Endothelial cell of umbilical vein (primary cell): ENCODE data around the gene VPS33B. TPM values are rescaled to one million over a fixed set of nuclear protein-coding genes. Genes with fewer than 3 reads are reported as not detected.

ENCODE experiments used
- BruUV-seq: library from RNA; stranded (reverse); fragments of 400-500 nt; replicated peaks from 2 replicates; lab custom pipeline; 2021; lab: Mats Ljungman, UMichigan
- CTCF ChIA-PET: fragments of 300-600, 350-600 bp; sonication (Branson Sonifier 250); formaldehyde crosslinking; loops from one replicate; lab custom pipeline; 2021; ENCODE audit warnings: antibody characterized with exemption, inconsistent platforms; lab: Charles Lee
- POLR2A ChIA-PET: fragments of 300-600, 350-600 bp; sonication (Branson Sonifier 250); formaldehyde crosslinking; loops from one replicate; lab custom pipeline; 2021; ENCODE audit warnings: antibody characterized with exemption, inconsistent platforms; lab: Charles Lee
- DNase-seq: peaks from one replicate; pipeline ENCODE4 v3.0.0-alpha.2; 2011; ENCODE audit warnings: low read depth, low spot score
- FAIRE-seq: peaks from 2 replicates; lab custom pipeline; 2011; peaks lifted over from hg19 to GRCh38; lab: Jason Lieb, UNC
- H2AFZ ChIP-seq: 2 replicates; pipeline ENCODE4 v1.6.0; 2012; ENCODE audit warnings: low read depth, low read length, control low read depth, inconsistent platforms
- H3K27ac ChIP-seq: 2 replicates; pipeline ENCODE4 v1.5.1; 2011; ENCODE audit warnings: low read depth, mild to moderate bottlenecking, control low read depth, low read length, moderate library complexity; ENCODE audit not compliant: insufficient read depth
- H3K27me3 ChIP-seq, 2 experiments: 2 replicates each; pipeline versions ENCODE4 v1.6.0 to v1.6.1; 2011; ENCODE audit warnings: low read length in 2 of 2, mixed read lengths in 1 of 2; ENCODE audit not compliant: control insufficient read depth in 2 of 2, insufficient read depth in 2 of 2
- H3K36me3 ChIP-seq, 2 experiments: 2 replicates in 1 of 2; 3 replicates in 1 of 2; pipeline ENCODE4 v1.5.1; 2011; ENCODE audit warnings: low read length in 2 of 2, mild to moderate bottlenecking in 1 of 2, moderate library complexity in 1 of 2; ENCODE audit not compliant: control insufficient read depth in 2 of 2, insufficient read depth in 2 of 2; ENCODE audit errors: extremely low read depth in 1 of 2
- H3K4me1 ChIP-seq: 3 replicates; pipeline ENCODE4 v1.5.1; 2011; ENCODE audit warnings: mild to moderate bottlenecking, low read length; ENCODE audit not compliant: control insufficient read depth, insufficient read depth; ENCODE audit errors: extremely low read depth
- H3K4me2 ChIP-seq: 2 replicates; pipeline ENCODE4 v1.6.1; 2011; ENCODE audit warnings: low read length, control low read depth, mixed read lengths; ENCODE audit not compliant: insufficient read depth
- H3K4me3 ChIP-seq, 3 experiments: fragments of 200-600 bp in 1 of 3; sonication (generic), shearing (Covaris generic) in 1 of 3; replicated peaks in 1 of 3; 2 replicates each; pipeline ENCODE4 v1.5.1; 2011 to 2016; ENCODE audit warnings: control low read depth in 3 of 3, low read length in 3 of 3, mild to moderate bottlenecking in 2 of 3, inconsistent platforms in 1 of 3, low read depth in 1 of 3, moderate library complexity in 1 of 3; ENCODE audit not compliant: insufficient read depth in 1 of 3
- H3K79me2 ChIP-seq: 2 replicates; pipeline ENCODE4 v1.6.0; 2012; ENCODE audit warnings: low read length, inconsistent platforms; ENCODE audit not compliant: control insufficient read depth, insufficient read depth
- H3K9ac ChIP-seq: replicated peaks from 2 replicates; pipeline ENCODE3; 2011; ENCODE audit warnings: low read length, control low read depth; ENCODE audit not compliant: insufficient read depth; ENCODE audit errors: extremely low read depth
- H3K9me1 ChIP-seq: replicated peaks from 3 replicates; pipeline ENCODE4 v1.6.0; 2011; ENCODE audit warnings: mild to moderate bottlenecking, low read length; ENCODE audit not compliant: control insufficient read depth, insufficient read depth; ENCODE audit errors: extremely low read depth
- H3K9me3 ChIP-seq: replicated peaks from 2 replicates; pipeline ENCODE4 v1.5.1; 2012; ENCODE audit warnings: low read length, inconsistent platforms; ENCODE audit not compliant: control insufficient read depth, insufficient read depth
- H4K20me1 ChIP-seq: replicated peaks from 2 replicates; pipeline ENCODE3; 2011; ENCODE audit warnings: mild to moderate bottlenecking, low read length; ENCODE audit not compliant: control insufficient read depth, insufficient read depth; ENCODE audit errors: extremely low read depth
- GATA2 ChIP-seq: IDR thresholded peaks from 2 replicates; pipeline ENCODE4 v1.7.0; 2011; ENCODE audit warnings: low read depth, mild to moderate bottlenecking, moderate library complexity, mixed read lengths, low read length; ENCODE audit not compliant: insufficient read length, insufficient read depth
- dilution Hi-C: fragments of 300-500 bp; cut with MboI; formaldehyde crosslinking; loops from one replicate; pipeline ENCODE4 v1.15.0; 2019; ENCODE audit warnings: low sequenced_read_pairs; ENCODE audit not compliant: extremely low pct_ligation_motif_present
- intact Hi-C: fragments of 100-400 bp; cut with micrococcal nuclease; formaldehyde crosslinking; loops from one replicate; pipeline ENCODE4 v1.10.0; 2022
- polyA plus RNA-seq, 4 experiments: library from polyadenylated mRNA; depleted of rRNA in 3 of 4; stranded (reverse) in 3 of 4; unstranded in 1 of 4; fragments of >200 nt; gene quantifications; 2 replicates each; pipeline versions ENCODE4 v1.2.1 to v1.2.3, GENCODE V29; 2011 to 2012; ENCODE audit warnings: missing spikeins in 1 of 4
- total RNA-seq: library from RNA; stranded (reverse); gene quantifications from 2 replicates; pipeline ENCODE4 v1.2.3, GENCODE V29; 2021
- TF ChIP-seq, protein P1 (sequence below), 2 donors: IDR thresholded peaks; 1 replicate in 1 of 2; 2 replicates in 1 of 2; pipeline ENCODE4 v1.5.1; 2011; ENCODE audit warnings: low read length in 2 of 2, mild to moderate bottlenecking in 2 of 2, moderate library complexity in 2 of 2, control low read depth in 1 of 2, inconsistent platforms in 1 of 2, low read depth in 1 of 2; ENCODE audit not compliant: insufficient read depth in 1 of 2; ENCODE audit errors: extremely low read depth in 1 of 2

VPS33B gene
- total and polyA plus RNA-seq, 2 donors (not counting 3 experiments of a cell fraction or from before 2014, with no cell fraction given), result 11.8 to 14.2 TPM

DNA sequence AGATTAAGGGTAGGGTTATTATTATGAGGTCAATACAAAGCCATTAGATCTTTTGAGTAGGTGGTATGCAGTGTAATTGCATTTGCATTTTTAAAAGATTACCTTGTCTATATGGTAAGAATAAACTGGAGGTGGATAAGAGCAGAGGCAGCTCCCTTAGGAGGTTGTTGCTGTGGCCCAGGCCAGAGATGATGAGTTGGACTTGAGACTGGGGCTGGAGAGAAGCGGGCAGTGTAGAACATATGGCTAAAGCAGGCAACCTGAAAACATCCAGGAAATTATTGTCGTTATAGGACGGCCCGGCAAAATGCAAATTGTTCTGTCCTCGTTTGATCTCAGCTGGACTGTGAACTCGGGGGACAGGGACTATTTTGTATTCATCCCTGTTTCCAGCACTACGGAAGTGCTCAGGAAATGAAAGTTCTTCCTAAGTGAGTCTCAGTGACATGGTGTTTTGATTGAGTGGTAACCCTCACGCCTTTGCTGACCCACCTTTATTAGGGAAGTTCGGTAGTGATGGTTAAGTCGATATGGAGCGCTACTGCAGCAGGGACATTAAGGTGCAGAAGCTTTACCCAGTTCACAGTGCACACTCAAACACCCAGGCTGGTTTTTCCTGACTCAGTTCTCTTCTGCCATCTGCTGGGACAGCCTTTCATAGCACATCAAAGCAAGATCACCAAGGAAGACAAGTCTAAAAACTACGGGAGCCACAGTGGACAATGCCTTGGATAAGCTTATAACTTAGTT is 27.2 kb upstream of the VPS33B start:
- no peak overlapping the region for H3K27ac ChIP-seq
- BruUV-seq, result no TSS peak
- no peak overlapping the region for H3K9ac ChIP-seq
- H3K27me3 ChIP-seq, result peaks cover 9 to 11% of the 10 kb centered on the region in 2 experiments
- ChIA-PET CTCF (interaction anchor here (0.7 to 3.2 kb wide), 13 partner anchors 9 to 224 kb away, joined by 3 to 95 read pairs (median 5); partner anchors contain the start of genes HDDC3 and VPS33B), POLR2A (no interaction called here)
- TF ChIP-seq, protein P1, sequence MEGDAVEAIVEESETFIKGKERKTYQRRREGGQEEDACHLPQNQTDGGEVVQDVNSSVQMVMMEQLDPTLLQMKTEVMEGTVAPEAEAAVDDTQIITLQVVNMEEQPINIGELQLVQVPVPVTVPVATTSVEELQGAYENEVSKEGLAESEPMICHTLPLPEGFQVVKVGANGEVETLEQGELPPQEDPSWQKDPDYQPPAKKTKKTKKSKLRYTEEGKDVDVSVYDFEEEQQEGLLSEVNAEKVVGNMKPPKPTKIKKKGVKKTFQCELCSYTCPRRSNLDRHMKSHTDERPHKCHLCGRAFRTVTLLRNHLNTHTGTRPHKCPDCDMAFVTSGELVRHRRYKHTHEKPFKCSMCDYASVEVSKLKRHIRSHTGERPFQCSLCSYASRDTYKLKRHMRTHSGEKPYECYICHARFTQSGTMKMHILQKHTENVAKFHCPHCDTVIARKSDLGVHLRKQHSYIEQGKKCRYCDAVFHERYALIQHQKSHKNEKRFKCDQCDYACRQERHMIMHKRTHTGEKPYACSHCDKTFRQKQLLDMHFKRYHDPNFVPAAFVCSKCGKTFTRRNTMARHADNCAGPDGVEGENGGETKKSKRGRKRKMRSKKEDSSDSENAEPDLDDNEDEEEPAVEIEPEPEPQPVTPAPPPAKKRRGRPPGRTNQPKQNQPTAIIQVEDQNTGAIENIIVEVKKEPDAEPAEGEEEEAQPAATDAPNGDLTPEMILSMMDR (IDR thresholded peaks at IDR 0.05; ENCODE audit: extremely low read depth in 1 of 2, insufficient read depth in 1 of 2, low read depth in 1 of 2, low read length in 2 of 2), result peak; percentile 26 to 62
- no peak for TF ChIP-seq GATA2
- no peaks in the 10 kb centered on the region for H3K4me1 ChIP-seq
- H4K20me1 ChIP-seq, result no peaks in the 10 kb centered on the region
- H3K79me2 ChIP-seq, result no peaks in the 10 kb centered on the region
- no peaks in the 10 kb centered on the region for H3K9me1 ChIP-seq
- H3K4me3 ChIP-seq, result no peak overlapping the region
- intact Hi-C loops, result loop anchor here (1.0 kb wide), 1 partner anchor 93 kb away; no protein-coding TSS in a partner anchor
- no peak overlapping the region for H3K4me2 ChIP-seq
- peak; percentile 91 for FAIRE-seq
- no peaks in the 10 kb centered on the region for H3K36me3 ChIP-seq
- dilution Hi-C loops, result no loop called here
- DNase-seq, result peak; percentile 66
- no peak overlapping the region for H2AFZ ChIP-seq
- H3K9me3 ChIP-seq, result no peaks in the 10 kb centered on the region
